Upper lobe of left lung (tissue), 4 donors: ENCODE measurements around the gene NXPH3.

Experiments used
- CTCF ChIP-seq, 6 experiments: fragments of 450-650 bp in 4 of 6; fragments of 200-600 bp in 2 of 6; sonication (generic) in 2 of 6; IDR thresholded peaks; one replicate each; pipeline ENCODE4 v1.5.1; 2016 to 2019; ENCODE audit warnings: antibody characterized with exemption in 6 of 6
- EP300 ChIP-seq, 4 donors: sonication (generic); formaldehyde crosslinking; IDR thresholded peaks; one replicate each; pipeline ENCODE4 v1.5.1; 2017; ENCODE audit warnings: antibody characterized with exemption in 4 of 4, control low read depth in 2 of 4
- POLR2A ChIP-seq, 4 donors: fragments of 450-650 bp; IDR thresholded peaks; one replicate each; pipeline ENCODE4 v1.5.1; 2016 to 2017; ENCODE audit warnings: antibody characterized with exemption in 4 of 4, mild to moderate bottlenecking in 2 of 4

- TF ChIP-seq CTCF (IDR thresholded peaks at IDR 0.05), result no peak
- TF ChIP-seq POLR2A (IDR thresholded peaks at IDR 0.05), result no peak
- TF ChIP-seq EP300 (IDR thresholded peaks at IDR 0.05), result no peak
Measured at GRCh38 chr17:49610883-49611584, 35.4 kb downstream of the NXPH3 start.
